ENCODE data around the gene DLGAP1.
"Not testable (repeated sequence)": the region's sequence is repeated elsewhere in the genome, so short reads cannot be mapped to it uniquely, and the experiment has no call there.

Gene DLGAP1

GRCh38 chr18:3610813-3611212 lies 844.3 kb downstream of the DLGAP1 start:
- DNase-seq = no peak

- no peak for DNase-seq
Measured at GRCh38 chr18:3610188-3610708, 844.9 kb downstream of the DLGAP1 start.

- DNase-seq = no peak
Measured at GRCh38 chr18:3608488-3608887, 846.6 kb downstream of the DLGAP1 start.

- DNase-seq = not testable (repeated sequence)
Measured at GRCh38 chr18:3608099-3608453, 847.0 kb downstream of the DLGAP1 start.

- no peak for DNase-seq
Measured at GRCh38 chr18:3607309-3608098, 847.6 kb downstream of the DLGAP1 start.

- not testable (repeated sequence) for DNase-seq
Measured at GRCh38 chr18:3606863-3607262, 848.2 kb downstream of the DLGAP1 start.

GRCh38 chr18:3605954-3606443 lies 849.1 kb downstream of the DLGAP1 start:
- no peak for DNase-seq

- DNase-seq = no peak
Measured at GRCh38 chr18:3605486-3605952, 849.6 kb downstream of the DLGAP1 start.

- no peak for DNase-seq
Measured at GRCh38 chr18:3604498-3605408, 850.4 kb downstream of the DLGAP1 start.

- no peak for DNase-seq
Measured at GRCh38 chr18:3604235-3604497, 850.9 kb downstream of the DLGAP1 start.

- no peak for DNase-seq
Measured at GRCh38 chr18:3603421-3604234, 851.5 kb downstream of the DLGAP1 start.

- DNase-seq = not testable (repeated sequence)
Measured at GRCh38 chr18:3601106-3601755, 853.9 kb downstream of the DLGAP1 start.

GRCh38 chr18:3599861-3600260 lies 855.2 kb downstream of the DLGAP1 start:
- DNase-seq = no peak

- no peak for DNase-seq
Measured at GRCh38 chr18:3599195-3599594, 855.9 kb downstream of the DLGAP1 start.

GRCh38 chr18:3598581-3598980 lies 856.5 kb downstream of the DLGAP1 start:
- no peak for DNase-seq

GRCh38 chr18:3597409-3598357 lies 857.4 kb downstream of the DLGAP1 start:
- DNase-seq = no peak

- peak; percentile 64 for DNase-seq
Measured at GRCh38 chr18:3596637-3597384, 858.3 kb downstream of the DLGAP1 start.

GRCh38 chr18:3596324-3596636 lies 858.8 kb downstream of the DLGAP1 start:
- DNase-seq = no peak

GRCh38 chr18:3595369-3596273 lies 859.5 kb downstream of the DLGAP1 start:
- DNase-seq = peak; percentile 53

Measured in NCI-H510A (cell line).